SK-N-SH (cell line): ENCODE measurements around the gene CLPSL1. TPM values are rescaled to one million over a fixed set of nuclear protein-coding genes. Genes with fewer than 3 reads are reported as not detected.

Source experiments
- CTCF ChIA-PET: fragments of 300-600, 350-600 bp; formaldehyde crosslinking; extraction: SDS; loops from one replicate; lab custom pipeline; 2021; lab: Yijun Ruan, JAX
- POLR2A ChIA-PET: fragments of 350-600 bp; sonication (Branson Sonifier 250); formaldehyde crosslinking; extraction: SDS; loops from one replicate; lab custom pipeline; 2020; ENCODE audit warnings: antibody characterized with exemption, inconsistent platforms; lab: Yijun Ruan, JAX
- DNase-seq: peaks from one replicate; pipeline ENCODE4 v3.0.0; 2012
- H2AFZ ChIP-seq: fragments of 200-600 bp; sonication (generic); 2 replicates; pipeline ENCODE4 v1.8.1; 2016; ENCODE audit warnings: antibody characterized with exemption, mild to moderate bottlenecking, low read depth
- H3F3A ChIP-seq: fragments of 200-600 bp; sonication (generic); replicated peaks from 2 replicates; pipeline ENCODE3; 2016; ENCODE audit warnings: antibody characterized with exemption, mild to moderate bottlenecking; ENCODE audit not compliant: insufficient read depth
- H3K27ac ChIP-seq, 2 experiments: fragments of 200-500 bp in 1 of 2; fragments of 200-600 bp in 1 of 2; sonication (Bioruptor generic) in 1 of 2; sonication (generic), shearing (Covaris generic) in 1 of 2; 2 replicates each; pipeline versions ENCODE4 v1.5.1 to v1.6.1; 2014 to 2016; ENCODE audit warnings: low read depth in 2 of 2, inconsistent platforms in 1 of 2, low read length in 1 of 2, mild to moderate bottlenecking in 1 of 2, mixed read lengths in 1 of 2
- H3K27me3 ChIP-seq: fragments of 200-600 bp; sonication (generic), shearing (Covaris generic); 2 replicates; pipeline ENCODE4 v1.6.1; 2016; ENCODE audit warnings: mixed run types; ENCODE audit not compliant: insufficient read depth
- H3K36me3 ChIP-seq, 2 experiments: fragments of 200-500 bp in 1 of 2; fragments of 200-600 bp in 1 of 2; sonication (Bioruptor generic) in 1 of 2; sonication (generic) in 1 of 2; replicated peaks in 1 of 2; 2 replicates each; pipeline versions ENCODE3 to v1.5.1; 2014 to 2016; ENCODE audit warnings: low read length in 1 of 2, mild to moderate bottlenecking in 1 of 2; ENCODE audit not compliant: insufficient read depth in 2 of 2, control insufficient read depth in 1 of 2
- H3K4me1 ChIP-seq, 2 experiments: fragments of 200-500 bp in 1 of 2; fragments of 200-600 bp in 1 of 2; sonication (Bioruptor generic) in 1 of 2; sonication (generic), shearing (Covaris generic) in 1 of 2; 2 replicates each; pipeline versions ENCODE4 v1.5.1 to v1.6.1; 2014 to 2016; ENCODE audit warnings: low read depth in 1 of 2, low read length in 1 of 2, mixed run types in 1 of 2; ENCODE audit not compliant: insufficient read depth in 2 of 2, control insufficient read depth in 1 of 2
- H3K4me2 ChIP-seq: fragments of 200-600 bp; sonication (generic), shearing (Covaris generic); 2 replicates; pipeline ENCODE4 v1.6.1; 2017; ENCODE audit warnings: mixed run types
- H3K4me3 ChIP-seq, 2 experiments: fragments of 200-500 bp in 1 of 2; fragments of 200-600 bp in 1 of 2; sonication (Bioruptor generic) in 1 of 2; sonication (generic), shearing (Covaris generic) in 1 of 2; 2 replicates each; pipeline versions ENCODE4 v1.5.1 to v1.8.1; 2014 to 2016; ENCODE audit warnings: low read depth in 2 of 2, inconsistent platforms in 1 of 2, low read length in 1 of 2, mild to moderate bottlenecking in 1 of 2, mixed read lengths in 1 of 2, moderate library complexity in 1 of 2
- H3K79me2 ChIP-seq: fragments of 200-600 bp; sonication (generic); 2 replicates; pipeline ENCODE4 v1.8.1; 2017; ENCODE audit warnings: mild to moderate bottlenecking; ENCODE audit not compliant: insufficient read depth
- H3K9ac ChIP-seq: fragments of 200-600 bp; sonication (generic); 2 replicates; pipeline ENCODE4 v1.6.1; 2017; ENCODE audit warnings: mixed run types
- H3K9me2 ChIP-seq: fragments of 200-600 bp; sonication (generic); 2 replicates; pipeline ENCODE4 v1.6.1; 2017; ENCODE audit warnings: mixed run types
- H3K9me3 ChIP-seq: fragments of 200-600 bp; sonication (generic); 2 replicates; pipeline ENCODE4 v1.6.1; 2017; ENCODE audit warnings: mixed run types, mild to moderate bottlenecking, moderate library complexity
- H4K20me1 ChIP-seq: fragments of 200-600 bp; sonication (generic); 2 replicates; pipeline ENCODE4 v1.6.1; 2017; ENCODE audit warnings: mild to moderate bottlenecking, mixed run types; ENCODE audit not compliant: insufficient read depth
- EZH2phosphoT487 ChIP-seq: fragments of 200-600 bp; sonication (generic); IDR thresholded peaks from 2 replicates; pipeline ENCODE4 v1.6.1; 2017; ENCODE audit warnings: low read depth, mixed run types, mild to moderate bottlenecking, antibody characterized with exemption, moderate library complexity, borderline replicate concordance
- FOXJ3 ChIP-seq: sonication (generic); formaldehyde crosslinking; IDR thresholded peaks from 2 replicates; pipeline ENCODE4 v1.5.1; 2020; ENCODE audit warnings: mild to moderate bottlenecking, missing genetic modification reagents
- GATA2 ChIP-seq: sonication (generic); formaldehyde crosslinking; IDR thresholded peaks from 2 replicates; pipeline ENCODE4 v1.5.0; 2020; ENCODE audit warnings: mild to moderate bottlenecking, missing genetic modification reagents
- MXI1 ChIP-seq: IDR thresholded peaks from 2 replicates; pipeline ENCODE4 v1.6.1; 2012; ENCODE audit warnings: mild to moderate bottlenecking, low read depth, low read length, improper control_type of control experiment
- NRF1 ChIP-seq: IDR thresholded peaks from 2 replicates; pipeline ENCODE4 v1.6.1; 2012; ENCODE audit warnings: low read depth, mild to moderate bottlenecking, low read length
- RAD21 ChIP-seq: IDR thresholded peaks from 2 replicates; pipeline ENCODE4 v1.6.1; 2012; ENCODE audit warnings: mild to moderate bottlenecking, low read length
- REST ChIP-seq: IDR thresholded peaks from 2 replicates; pipeline ENCODE4 v1.6.1; 2012; ENCODE audit warnings: mild to moderate bottlenecking, low read depth, low read length, moderate library complexity
- RXRA ChIP-seq: IDR thresholded peaks from 2 replicates; pipeline ENCODE4 v1.4.0; 2012; ENCODE audit warnings: low read depth, mild to moderate bottlenecking, borderline replicate concordance
- TCF12 ChIP-seq: IDR thresholded peaks from 2 replicates; pipeline ENCODE4 v1.4.0; 2012
- ZBTB33 ChIP-seq: IDR thresholded peaks from 2 replicates; pipeline ENCODE4 v1.4.0; 2012; ENCODE audit warnings: low read depth, borderline replicate concordance
- polyA plus RNA-seq, 3 experiments: library from polyadenylated mRNA; depleted of rRNA; stranded (reverse); fragments of >200 nt; gene quantifications; 2 replicates each; pipeline ENCODE4 v1.2.3, GENCODE V29; 2012
- TF ChIP-seq, protein P1 (sequence below): IDR thresholded peaks from 2 replicates; pipeline ENCODE4 v1.4.0; 2012; ENCODE audit warnings: low read depth
- TF ChIP-seq, protein P2 (sequence below): fragments of 200-600 bp; sonication (generic); IDR thresholded peaks from 2 replicates; pipeline ENCODE4 v1.6.1; 2017; ENCODE audit warnings: antibody characterized with exemption, mild to moderate bottlenecking, moderate library complexity

CLPSL1 gene
- polyA plus RNA-seq, 1 of the 3 experiments (the other 2 are of a cell fraction): not detected

DNA sequence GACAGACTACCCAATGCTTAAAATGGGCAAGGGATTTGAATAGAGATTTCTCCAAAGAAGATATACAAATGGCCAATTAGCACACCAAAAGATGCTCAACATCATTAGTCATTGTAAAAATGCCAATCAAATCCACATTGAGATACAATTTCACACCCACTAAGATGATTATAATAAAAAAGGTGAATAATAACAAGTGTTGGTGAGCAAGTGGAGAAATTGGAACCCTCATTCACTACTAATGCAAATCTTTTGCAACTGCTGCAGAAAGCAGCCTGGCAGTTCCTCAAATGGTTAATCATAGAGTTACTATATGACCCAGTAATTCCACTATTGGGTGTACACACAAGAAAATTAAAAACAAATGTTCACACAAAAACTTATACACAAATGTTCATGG, 36.7 kb downstream of the CLPSL1 start:
- Histone ChIP-seq H3K9me3 (no peaks in the 10 kb centered on the region), H3K27ac (no peak overlapping the region), H3K9ac (no peak overlapping the region), H3K27me3 (no peaks in the 10 kb centered on the region), H4K20me1 (no peaks in the 10 kb centered on the region), H3K36me3 (no peaks in the 10 kb centered on the region), H3K79me2 (no peaks in the 10 kb centered on the region), H3K4me1 (no peaks in the 10 kb centered on the region), H3F3A (no peaks in the 10 kb centered on the region), H2AFZ (no peak overlapping the region), H3K4me3 (no peak overlapping the region), H3K9me2 (no peaks in the 10 kb centered on the region)
- DNase-seq: no peak
- CTCF ChIA-PET: no interaction called here
- TF ChIP-seq FOXJ3 (CRISPR knock-in tag): no peak
- no peak for TF ChIP-seq MXI1
- TF ChIP-seq RAD21: no peak
- no peak for TF ChIP-seq GATA2
- TF ChIP-seq, protein P1, sequence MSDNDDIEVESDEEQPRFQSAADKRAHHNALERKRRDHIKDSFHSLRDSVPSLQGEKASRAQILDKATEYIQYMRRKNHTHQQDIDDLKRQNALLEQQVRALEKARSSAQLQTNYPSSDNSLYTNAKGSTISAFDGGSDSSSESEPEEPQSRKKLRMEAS: no peak
- no peak for TF ChIP-seq TCF12
- TF ChIP-seq, protein P2, sequence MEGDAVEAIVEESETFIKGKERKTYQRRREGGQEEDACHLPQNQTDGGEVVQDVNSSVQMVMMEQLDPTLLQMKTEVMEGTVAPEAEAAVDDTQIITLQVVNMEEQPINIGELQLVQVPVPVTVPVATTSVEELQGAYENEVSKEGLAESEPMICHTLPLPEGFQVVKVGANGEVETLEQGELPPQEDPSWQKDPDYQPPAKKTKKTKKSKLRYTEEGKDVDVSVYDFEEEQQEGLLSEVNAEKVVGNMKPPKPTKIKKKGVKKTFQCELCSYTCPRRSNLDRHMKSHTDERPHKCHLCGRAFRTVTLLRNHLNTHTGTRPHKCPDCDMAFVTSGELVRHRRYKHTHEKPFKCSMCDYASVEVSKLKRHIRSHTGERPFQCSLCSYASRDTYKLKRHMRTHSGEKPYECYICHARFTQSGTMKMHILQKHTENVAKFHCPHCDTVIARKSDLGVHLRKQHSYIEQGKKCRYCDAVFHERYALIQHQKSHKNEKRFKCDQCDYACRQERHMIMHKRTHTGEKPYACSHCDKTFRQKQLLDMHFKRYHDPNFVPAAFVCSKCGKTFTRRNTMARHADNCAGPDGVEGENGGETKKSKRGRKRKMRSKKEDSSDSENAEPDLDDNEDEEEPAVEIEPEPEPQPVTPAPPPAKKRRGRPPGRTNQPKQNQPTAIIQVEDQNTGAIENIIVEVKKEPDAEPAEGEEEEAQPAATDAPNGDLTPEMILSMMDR: no peak
- TF ChIP-seq EZH2phosphoT487: no peak
- no peak for TF ChIP-seq NRF1
- TF ChIP-seq ZBTB33: no peak
- TF ChIP-seq RXRA: no peak
- TF ChIP-seq REST: no peak
- TF ChIP-seq, all 33 proteins: peak for 0
- POLR2A ChIA-PET: no interaction called here
- H3K4me2 ChIP-seq: no peak overlapping the region
